ENCODE results near the gene BRI3. TPM values are rescaled to one million over a fixed set of nuclear protein-coding genes. Genes with fewer than 3 reads are reported as not detected.

Gene BRI3
- total RNA-seq, 4 donors from 2014 or later, result 39.0 to 51.4 (median 45.5) TPM

DNA sequence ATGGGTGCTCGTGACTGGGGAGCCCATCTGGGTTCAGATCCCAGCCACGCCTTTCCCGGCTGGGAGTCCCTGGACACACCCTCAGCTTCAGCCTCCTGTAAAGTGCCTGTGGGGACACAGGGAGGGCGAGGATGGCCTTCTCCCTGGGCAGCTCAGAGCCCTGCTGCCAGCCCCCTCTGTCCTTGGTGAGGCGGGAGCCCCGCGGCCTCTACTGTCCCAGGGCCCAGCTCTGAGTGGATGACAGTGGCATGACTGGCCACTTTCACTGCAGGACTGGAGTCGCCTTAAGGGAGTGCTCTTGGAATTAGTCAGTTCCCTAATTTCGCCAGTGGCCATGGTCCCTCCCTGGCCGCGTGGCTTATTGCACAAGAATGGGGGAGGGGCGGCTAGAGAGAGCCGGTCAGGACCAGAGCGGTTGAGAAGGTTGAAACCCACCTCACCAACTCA is 4.6 kb downstream of the BRI3 start:
- H3K36me3 ChIP-seq, result peaks cover 0 to 42% of the 10 kb centered on the region in 2 donors
- peak overlapping the region in 3 of 4 donors; percentile 93 to 99 (median 96) for H3K27ac ChIP-seq
- H3K4me3 ChIP-seq, result peak overlapping the region in 1 of 2 donors; percentile 99
- TF ChIP-seq POLR2AphosphoS5 (IDR thresholded peaks at IDR 0.05), result peak; percentile 40
- TF ChIP-seq, protein P1, sequence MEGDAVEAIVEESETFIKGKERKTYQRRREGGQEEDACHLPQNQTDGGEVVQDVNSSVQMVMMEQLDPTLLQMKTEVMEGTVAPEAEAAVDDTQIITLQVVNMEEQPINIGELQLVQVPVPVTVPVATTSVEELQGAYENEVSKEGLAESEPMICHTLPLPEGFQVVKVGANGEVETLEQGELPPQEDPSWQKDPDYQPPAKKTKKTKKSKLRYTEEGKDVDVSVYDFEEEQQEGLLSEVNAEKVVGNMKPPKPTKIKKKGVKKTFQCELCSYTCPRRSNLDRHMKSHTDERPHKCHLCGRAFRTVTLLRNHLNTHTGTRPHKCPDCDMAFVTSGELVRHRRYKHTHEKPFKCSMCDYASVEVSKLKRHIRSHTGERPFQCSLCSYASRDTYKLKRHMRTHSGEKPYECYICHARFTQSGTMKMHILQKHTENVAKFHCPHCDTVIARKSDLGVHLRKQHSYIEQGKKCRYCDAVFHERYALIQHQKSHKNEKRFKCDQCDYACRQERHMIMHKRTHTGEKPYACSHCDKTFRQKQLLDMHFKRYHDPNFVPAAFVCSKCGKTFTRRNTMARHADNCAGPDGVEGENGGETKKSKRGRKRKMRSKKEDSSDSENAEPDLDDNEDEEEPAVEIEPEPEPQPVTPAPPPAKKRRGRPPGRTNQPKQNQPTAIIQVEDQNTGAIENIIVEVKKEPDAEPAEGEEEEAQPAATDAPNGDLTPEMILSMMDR (IDR thresholded peaks at IDR 0.05), result no peak
- no peaks in the 10 kb centered on the region for H3K9me3 ChIP-seq
- no peaks in the 10 kb centered on the region for H3K27me3 ChIP-seq
- peak; percentile 25 for ATAC-seq
- 76% methylated on average over 2 of the region's 14 CpGs; no CpG with 5 or more reads in 1 of the 2 donors for WGBS, 2 donors (ENCODE audit: low coverage in 1 of 2)
- peaks cover 9 to 82% (median 56%) of the 10 kb centered on the region in 3 donors for H3K4me1 ChIP-seq

DNA sequence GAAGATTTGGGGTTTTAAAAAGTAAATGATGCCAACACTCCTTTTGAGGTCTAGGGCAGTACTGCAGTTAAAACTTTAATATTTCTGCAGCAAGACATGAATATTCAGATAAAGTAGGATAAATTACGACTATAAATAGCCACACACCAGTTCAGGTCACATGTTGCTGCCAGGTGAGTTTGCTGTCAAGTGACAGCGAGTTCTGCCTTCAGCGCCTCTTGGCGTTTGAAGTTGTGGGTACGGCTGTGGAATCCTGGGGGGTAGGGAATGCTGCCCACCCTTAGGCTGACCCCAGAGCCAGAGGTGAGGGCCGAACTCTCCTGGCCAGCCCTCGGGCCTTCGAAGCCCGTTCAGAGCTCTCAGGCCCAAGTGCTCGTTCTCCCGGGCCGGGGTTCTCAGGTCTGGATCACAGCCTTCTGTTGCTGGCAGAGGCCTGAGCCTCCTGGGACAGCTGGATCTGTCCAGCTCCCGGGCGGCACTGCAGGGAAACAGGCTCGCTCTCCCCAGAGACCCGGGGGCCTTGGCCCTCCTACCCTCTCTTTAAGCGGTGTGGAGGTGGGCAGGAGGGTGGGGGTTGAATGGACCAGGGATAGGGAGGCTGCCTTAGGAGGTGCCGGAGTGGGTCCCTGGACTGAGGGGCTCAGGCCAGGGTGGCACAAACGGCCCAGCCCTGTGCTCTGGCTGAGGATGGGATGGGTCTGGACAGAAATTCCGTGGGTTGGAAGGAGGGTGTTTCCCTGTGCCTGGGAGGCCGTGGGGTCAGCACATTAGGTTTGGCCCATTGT is 5.4 kb downstream of the BRI3 start:
- no peak for ATAC-seq
- peaks cover 9 to 85% (median 56%) of the 10 kb centered on the region in 3 donors for H3K4me1 ChIP-seq
- peak overlapping the region in 1 of 2 donors; percentile 99 for H3K4me3 ChIP-seq
- peak overlapping the region in 3 of 4 donors; percentile 93 to 99 (median 96) for H3K27ac ChIP-seq
- TF ChIP-seq, protein P1 (IDR thresholded peaks at IDR 0.05), result no peak
- TF ChIP-seq POLR2A (IDR thresholded peaks at IDR 0.05) (no peak), EP300 (IDR thresholded peaks at IDR 0.05) (no peak), POLR2AphosphoS5 (IDR thresholded peaks at IDR 0.05) (no peak)
- H3K9me3 ChIP-seq, result no peaks in the 10 kb centered on the region
- H3K36me3 ChIP-seq, result peaks cover 0 to 50% of the 10 kb centered on the region in 2 donors
- no peaks in the 10 kb centered on the region for H3K27me3 ChIP-seq
- 37 to 40% methylated on average over 3 of the region's 21 CpGs for WGBS, 2 donors (ENCODE audit: low coverage in 1 of 2)

DNA sequence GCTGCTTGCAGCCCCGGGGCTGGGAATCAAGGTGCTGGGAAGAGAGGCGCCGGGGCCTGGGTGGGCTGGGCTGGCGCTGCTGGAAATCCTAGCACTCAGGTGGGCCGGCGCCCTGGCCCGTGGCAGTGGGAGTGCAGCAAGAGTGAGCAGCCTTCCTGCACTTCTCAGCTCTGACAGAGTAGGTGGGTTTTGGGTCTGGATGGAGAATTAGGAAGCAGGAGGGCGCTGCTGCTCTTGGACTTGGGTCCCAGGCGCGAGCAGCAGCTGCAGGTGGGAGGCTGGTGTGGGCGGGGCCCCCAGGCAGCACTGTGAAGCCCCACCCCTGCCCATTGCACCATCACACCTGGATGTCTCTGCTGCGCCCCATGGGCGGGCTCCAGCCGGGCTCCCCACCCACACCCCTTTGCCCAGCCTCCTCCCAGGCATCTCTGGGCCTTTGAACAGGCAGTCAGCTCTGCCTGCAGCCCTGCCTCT is 6.0 kb downstream of the BRI3 start:
- Histone ChIP-seq H3K27me3 (no peaks in the 10 kb centered on the region), H3K36me3 (peaks cover 0 to 56% of the 10 kb centered on the region in 2 donors), H3K4me1 (peaks cover 9 to 82% (median 56%) of the 10 kb centered on the region in 3 donors), H3K27ac (peak overlapping the region in 3 of 4 donors; percentile 93 to 99 (median 96)), H3K4me3 (peak overlapping the region in 1 of 2 donors; percentile 99), H3K9me3 (no peaks in the 10 kb centered on the region)
- 80% methylated on average over 1 of the region's 14 CpGs; no CpG with 5 or more reads in 1 of the 2 donors for WGBS, 2 donors (ENCODE audit: low coverage in 1 of 2)
- TF ChIP-seq POLR2A (IDR thresholded peaks at IDR 0.05), result no peak
- TF ChIP-seq, protein P1 (IDR thresholded peaks at IDR 0.05), result no peak
- no peak for ATAC-seq

DNA sequence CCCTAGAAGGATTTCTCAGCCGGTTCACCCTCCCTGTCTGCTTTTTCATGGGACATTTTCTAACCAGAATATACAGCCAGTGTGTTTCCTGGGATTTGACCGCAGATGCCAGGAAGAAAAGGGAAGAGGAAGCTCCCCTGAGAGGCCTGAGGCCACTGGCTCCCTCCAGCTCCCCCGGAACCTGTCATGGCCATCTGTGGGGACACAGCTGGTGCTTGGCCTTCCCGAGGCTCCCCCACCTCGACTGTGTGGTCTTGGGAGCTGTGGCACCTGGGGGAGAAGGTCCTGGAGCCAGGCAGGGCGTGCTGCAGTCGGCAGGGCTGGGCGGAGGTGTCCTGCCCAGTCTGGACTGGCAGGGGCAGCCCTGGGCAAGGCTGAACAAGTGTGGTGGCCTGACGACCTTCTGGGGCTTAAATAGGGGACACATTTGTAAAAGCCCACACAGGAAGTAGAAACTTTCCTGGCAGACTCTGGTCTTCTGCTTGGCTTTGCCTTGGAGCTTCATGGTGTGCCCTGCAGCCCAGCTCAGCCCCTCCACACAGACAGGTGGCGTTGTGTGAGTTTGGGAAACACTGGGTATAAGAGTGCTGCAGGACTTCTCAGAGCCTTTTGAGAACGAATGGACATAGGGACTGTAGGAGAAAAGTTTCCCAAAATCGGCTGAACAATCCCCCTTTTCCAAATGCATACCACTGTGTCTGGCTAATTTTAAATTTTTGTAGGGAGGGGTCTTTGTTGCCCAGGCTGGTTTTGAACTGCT is 6.8 kb downstream of the BRI3 start:
- peak overlapping the region in 2 of 4 donors; percentile 96 to 99 for H3K27ac ChIP-seq
- WGBS, 2 donors (ENCODE audit: low coverage in 1 of 2), result 55 to 79% methylated on average over 2 to 3 of the region's 12 CpGs
- peaks cover 9 to 75% (median 51%) of the 10 kb centered on the region in 3 donors for H3K4me1 ChIP-seq
- H3K36me3 ChIP-seq, result peaks cover 0 to 63% of the 10 kb centered on the region in 2 donors
- H3K4me3 ChIP-seq, result no peak overlapping the region
- H3K27me3 ChIP-seq, result no peaks in the 10 kb centered on the region
- no peak for ATAC-seq
- no peaks in the 10 kb centered on the region for H3K9me3 ChIP-seq
- TF ChIP-seq, protein P1 (IDR thresholded peaks at IDR 0.05), result no peak
- TF ChIP-seq POLR2AphosphoS5 (IDR thresholded peaks at IDR 0.05), result no peak
- no peak for TF ChIP-seq POLR2A (IDR thresholded peaks at IDR 0.05)
- TF ChIP-seq EP300 (IDR thresholded peaks at IDR 0.05), result no peak
